Raji (cell line): Measurements from ENCODE around the gene TMEM131.

Experiments used
- POLR2A ChIP-seq: IDR thresholded peaks from 2 replicates; pipeline ENCODE4 v1.6.1; 2011; ENCODE audit warnings: low read depth, low read length, control low read depth; ENCODE audit not compliant: insufficient read depth

Gene TMEM131

DNA sequence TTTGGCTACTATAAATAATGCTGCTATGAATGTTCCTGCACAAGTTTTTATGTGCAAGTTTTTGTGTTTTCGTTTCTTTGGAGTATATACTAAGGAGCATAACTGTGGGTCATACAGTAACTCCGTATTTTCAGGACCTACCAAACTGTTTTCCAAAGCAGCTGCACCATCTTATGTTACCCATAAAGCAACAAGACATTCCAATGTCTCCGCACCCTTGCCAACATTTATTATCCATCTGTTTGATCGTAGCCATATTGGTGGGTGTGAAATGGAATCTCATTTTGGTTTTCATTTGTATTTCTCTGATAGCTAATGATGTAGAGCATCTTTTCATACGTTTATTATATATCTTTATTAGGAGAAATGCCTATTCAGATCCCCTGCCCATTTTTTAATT, 13.8 kb downstream of the TMEM131 start:
- no peak for TF ChIP-seq POLR2A

DNA sequence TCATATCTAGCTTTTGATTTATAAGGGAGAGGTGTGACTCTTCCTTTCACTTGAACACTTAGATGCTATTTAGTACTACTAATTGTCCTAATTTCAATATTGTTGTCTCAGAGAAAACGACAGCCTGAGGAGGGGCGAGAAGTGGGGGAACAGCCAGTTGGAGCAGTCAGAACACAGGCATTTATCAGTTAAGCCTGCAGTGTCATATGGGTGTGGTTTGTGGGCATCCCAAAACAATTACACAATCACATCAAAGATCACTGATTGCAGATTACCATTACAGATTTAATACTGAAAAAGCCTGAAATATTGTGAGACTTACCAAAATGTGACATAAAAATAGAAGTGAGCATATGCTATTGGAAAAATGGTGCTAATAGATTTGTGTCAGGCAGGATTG, 15.8 kb downstream of the TMEM131 start:
- TF ChIP-seq POLR2A: no peak

- no peak for TF ChIP-seq POLR2A
Observed at GRCh38 chr2:97974471-97974870, 21.3 kb downstream of the TMEM131 start.

DNA sequence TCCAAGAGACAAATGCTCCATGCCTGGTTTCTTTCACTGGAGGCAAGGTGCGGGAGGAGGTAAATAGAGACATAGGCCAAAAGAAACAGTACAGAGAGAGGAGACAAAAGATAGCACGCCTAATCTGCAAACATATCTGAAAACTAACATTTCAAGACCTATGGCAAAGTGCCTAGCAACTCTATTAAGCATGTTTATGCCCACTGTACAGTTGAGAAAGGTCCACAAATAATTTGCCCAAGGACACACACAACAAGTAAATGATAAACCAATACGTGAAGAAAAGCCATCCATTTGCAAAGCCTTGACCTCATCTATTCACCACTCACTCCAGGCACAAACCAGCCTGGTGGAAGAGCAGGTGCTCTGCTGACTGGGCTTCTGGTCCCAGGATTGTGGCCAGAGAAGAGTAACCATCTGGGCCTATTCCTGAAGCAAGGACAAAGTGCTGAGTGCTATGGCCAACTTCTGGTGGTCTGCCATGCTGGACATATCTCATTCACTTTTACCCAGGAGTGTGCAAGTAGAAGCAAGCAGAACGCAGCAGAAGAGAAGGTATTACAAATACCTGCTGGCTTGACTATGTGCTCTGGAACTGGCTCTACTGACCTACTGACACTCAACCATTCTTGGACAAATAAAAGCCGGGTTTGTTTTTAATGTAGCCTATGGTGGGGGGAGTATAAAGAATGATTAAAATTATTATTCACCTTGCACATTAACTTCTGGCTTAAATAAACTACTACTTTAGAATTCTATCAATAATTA, 25.3 kb downstream of the TMEM131 start:
- TF ChIP-seq POLR2A: no peak

- no peak for TF ChIP-seq POLR2A
Observed at GRCh38 chr2:97969081-97970067, 26.4 kb downstream of the TMEM131 start.

DNA sequence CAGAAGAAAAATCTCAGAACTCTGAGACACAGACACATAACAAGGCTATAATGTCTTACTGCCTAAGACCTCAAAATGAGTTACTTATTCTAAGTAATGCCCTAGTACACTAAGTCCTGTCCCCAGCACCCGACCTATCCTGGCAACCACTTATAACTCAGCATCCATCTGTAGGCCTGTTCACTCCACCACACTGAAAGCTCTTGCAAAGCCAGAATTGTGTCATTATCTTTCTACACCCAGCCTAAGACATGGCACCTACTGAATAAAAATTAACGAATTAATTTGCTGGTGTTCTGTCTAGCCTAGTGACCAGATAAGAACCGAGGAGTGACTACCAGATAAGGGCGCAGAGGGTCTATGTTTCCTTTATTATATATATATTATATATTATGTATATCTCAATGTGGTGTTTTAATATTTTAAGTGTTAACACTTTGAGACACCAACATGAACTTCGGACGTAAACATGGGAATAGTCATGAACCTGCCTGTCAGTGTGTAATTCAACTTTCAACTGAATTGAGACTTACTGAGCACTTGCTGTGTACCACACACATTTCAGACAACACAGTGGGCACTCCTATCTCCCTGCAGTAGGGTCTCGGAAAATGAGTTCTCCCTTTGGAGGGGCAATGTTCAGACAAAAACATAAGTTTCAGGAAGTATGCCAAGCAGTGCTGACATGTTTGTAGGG, 27.7 kb downstream of the TMEM131 start:
- TF ChIP-seq POLR2A: no peak

DNA sequence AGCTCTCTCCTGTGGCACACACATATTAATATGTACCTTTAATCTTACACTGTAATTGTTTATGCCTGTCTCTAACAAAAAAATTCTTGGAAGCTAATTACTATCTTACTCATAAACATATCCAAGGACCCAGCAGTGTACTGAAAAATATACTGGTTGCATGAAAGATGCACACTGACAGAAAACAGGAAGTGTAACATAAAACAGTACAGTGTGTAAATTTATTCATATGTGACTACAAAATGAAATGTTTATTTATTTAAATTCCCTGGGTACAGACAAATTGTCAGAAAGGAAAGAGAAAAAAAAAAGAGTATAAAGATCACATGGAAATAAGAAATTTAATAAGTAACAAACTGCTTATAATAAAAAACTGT, 28.5 kb downstream of the TMEM131 start:
- TF ChIP-seq POLR2A: no peak

GRCh38 chr2:97966545-97967215, 29.1 kb downstream of the TMEM131 start:
- TF ChIP-seq POLR2A: no peak

DNA sequence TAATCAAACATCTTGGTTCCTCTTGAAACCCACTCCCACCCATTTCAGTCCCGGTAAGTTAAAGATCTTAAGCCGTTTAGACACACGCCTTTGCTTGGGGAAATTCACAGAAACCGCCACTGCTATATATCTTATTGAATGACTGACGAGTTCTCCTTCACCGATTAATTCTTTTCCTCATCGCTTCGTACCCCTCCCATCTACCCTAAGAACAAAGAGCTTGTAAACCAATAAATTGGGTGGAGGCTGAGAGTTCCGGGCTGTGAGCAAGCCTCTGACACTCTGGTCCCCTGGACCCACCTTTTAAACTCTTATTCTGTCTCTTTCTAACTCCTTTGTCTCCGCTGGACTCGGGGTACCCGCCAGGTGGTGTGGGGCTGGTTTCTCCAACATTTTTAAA, 30.6 kb downstream of the TMEM131 start:
- no peak for TF ChIP-seq POLR2A

GRCh38 chr2:97963880-97964279, 31.9 kb downstream of the TMEM131 start:
- TF ChIP-seq POLR2A: no peak

DNA sequence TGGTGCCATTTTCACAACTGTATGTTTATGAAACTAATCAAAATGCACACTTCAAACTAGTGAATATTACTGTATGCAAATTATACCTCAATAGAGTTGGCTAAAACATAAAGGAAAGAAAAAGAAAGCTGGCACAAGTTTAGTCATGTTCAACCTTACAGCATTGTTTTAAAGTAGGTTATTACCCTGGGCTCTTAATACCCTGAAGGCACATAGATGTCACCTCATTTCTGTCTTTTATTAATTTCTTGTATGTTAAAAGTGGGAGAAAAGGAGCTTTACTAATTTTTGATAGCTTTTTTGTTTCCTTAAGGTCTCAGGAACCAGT, 32.7 kb downstream of the TMEM131 start:
- no peak for TF ChIP-seq POLR2A

GRCh38 chr2:97961534-97961933, 34.2 kb downstream of the TMEM131 start:
- no peak for TF ChIP-seq POLR2A

GRCh38 chr2:97958184-97958583, 37.6 kb downstream of the TMEM131 start:
- TF ChIP-seq POLR2A: no peak

DNA sequence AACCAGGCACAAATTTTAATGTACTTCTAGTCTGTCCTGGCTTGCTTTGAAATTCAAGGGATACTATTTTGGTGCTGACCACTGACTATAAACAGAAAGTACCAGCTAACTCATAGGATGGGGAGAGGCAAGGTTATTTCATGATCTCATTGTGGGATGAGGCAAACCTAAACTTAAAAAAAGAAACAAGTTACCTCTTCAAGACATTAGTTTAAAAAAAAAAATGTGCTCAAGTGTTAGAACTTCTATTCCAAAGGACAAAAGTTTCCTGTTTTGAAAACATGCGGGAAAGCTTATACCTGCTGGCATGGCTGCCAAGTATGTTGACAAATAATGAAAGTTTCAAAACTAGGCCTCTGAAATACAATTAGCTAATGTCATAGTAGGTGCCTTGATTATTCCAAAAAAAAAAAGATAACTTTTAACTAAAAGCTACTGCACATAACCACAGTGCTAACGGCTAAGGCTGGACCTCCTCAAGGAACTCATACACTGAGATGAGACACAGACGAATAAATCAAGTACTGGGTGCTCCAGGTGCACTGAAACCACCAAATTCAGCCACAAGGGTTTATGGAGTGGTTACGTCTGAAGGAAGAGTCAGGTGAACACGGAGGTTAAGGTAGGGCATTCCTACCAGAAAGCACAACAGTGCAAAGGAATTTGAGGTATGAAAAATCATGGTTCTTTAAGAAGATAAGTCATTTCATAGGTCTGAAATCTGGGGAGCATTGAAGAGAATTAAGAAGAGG, 38.1 kb downstream of the TMEM131 start:
- no peak for TF ChIP-seq POLR2A
